SU-DHL-6 (cell line): Measurements from ENCODE around the gene DOCK3.

Source experiments
- CTCF ChIP-seq: fragments of 200-600 bp; sonication (generic); IDR thresholded peaks from one replicate; pipeline ENCODE4 v1.5.1; 2017; ENCODE audit warnings: antibody characterized with exemption, mild to moderate bottlenecking, low read length, moderate library complexity; ENCODE audit not compliant: insufficient read depth, poor library complexity, severe bottlenecking
- EZH2phosphoT487 ChIP-seq: fragments of 200-600 bp; sonication (generic), shearing (Covaris generic); conservative IDR thresholded peaks from 2 replicates; pipeline ENCODE4 v1.6.1; 2018; ENCODE audit warnings: mild to moderate bottlenecking, antibody characterized with exemption, low read length, moderate library complexity, mixed read lengths

DNA sequence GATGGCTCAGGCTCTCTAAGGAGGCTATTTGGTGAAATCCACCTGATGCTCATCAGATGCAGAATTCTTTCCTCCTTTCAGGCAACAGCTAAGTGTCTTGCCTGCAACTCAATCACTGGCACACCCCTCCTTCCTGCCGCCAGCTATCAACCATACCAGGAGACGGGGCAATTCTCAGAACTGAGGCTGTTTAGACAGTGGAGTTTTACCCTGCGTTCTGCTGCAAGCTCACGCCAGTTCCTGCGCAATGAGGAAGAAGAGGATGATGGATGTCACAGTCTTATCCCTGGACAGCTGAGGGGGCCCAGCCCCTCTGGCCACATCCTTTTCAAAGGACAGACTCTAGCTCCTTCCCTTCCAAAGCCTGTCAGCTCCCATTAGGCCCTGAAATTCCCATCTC, 703.3 kb downstream of the DOCK3 start:
- no peak for TF ChIP-seq CTCF
- TF ChIP-seq EZH2phosphoT487, result no peak
